Measurements from ENCODE around the gene PRKCD.

- TF ChIP-seq SUZ12 (IDR thresholded peaks at IDR 0.05; ENCODE audit: extremely low read depth, insufficient read depth, insufficient read length), result no peak
- no peak for TF ChIP-seq ZNF274 (IDR thresholded peaks at IDR 0.05; ENCODE audit: low read depth, low read length)
- no peak for TF ChIP-seq YY1 (IDR thresholded peaks at IDR 0.05; ENCODE audit: insufficient read depth, insufficient read length)
Observed at GRCh38 chr3:53146319-53146891, 14.6 kb upstream of the PRKCD start.

All from NT2/D1 (cell line).